ENCODE results near the gene DTYMK. TPM values are rescaled to one million over a fixed set of nuclear protein-coding genes. Genes with fewer than 3 reads are reported as not detected.

DTYMK gene
- total and polyA plus RNA-seq, 2 of the 8 experiments (the other 6 are each of a cell fraction or from before 2014, with no cell fraction given): 58.3 to 69.9 TPM

DNA sequence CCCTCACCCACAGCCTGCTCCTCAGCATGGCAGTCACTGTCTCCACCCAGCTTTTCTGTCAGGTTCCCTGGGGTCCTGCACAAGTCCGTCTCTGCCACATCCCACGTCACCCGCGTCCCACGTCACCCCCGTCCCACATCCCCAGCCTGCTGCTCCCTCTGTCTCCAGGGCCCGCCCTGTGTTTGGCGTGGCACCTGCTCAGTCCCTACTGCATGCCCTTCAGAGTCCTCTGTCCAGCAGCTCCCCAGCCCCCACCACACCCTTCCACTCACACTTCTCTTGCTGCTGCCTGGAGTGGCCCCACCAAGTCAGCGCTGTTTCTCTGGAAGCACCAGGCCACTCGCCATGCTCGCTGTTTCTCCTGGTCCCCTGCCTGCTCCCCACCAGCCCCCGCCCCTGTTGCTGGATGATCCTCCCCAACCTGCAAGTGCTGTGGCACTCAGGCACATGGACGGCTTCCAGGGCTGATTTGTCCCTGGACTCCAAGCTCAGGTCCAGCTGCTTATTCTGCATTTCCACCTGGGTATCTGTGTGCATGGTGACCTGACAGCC is 30.3 kb downstream of the DTYMK start (continued):
- TF ChIP-seq, protein P1, sequence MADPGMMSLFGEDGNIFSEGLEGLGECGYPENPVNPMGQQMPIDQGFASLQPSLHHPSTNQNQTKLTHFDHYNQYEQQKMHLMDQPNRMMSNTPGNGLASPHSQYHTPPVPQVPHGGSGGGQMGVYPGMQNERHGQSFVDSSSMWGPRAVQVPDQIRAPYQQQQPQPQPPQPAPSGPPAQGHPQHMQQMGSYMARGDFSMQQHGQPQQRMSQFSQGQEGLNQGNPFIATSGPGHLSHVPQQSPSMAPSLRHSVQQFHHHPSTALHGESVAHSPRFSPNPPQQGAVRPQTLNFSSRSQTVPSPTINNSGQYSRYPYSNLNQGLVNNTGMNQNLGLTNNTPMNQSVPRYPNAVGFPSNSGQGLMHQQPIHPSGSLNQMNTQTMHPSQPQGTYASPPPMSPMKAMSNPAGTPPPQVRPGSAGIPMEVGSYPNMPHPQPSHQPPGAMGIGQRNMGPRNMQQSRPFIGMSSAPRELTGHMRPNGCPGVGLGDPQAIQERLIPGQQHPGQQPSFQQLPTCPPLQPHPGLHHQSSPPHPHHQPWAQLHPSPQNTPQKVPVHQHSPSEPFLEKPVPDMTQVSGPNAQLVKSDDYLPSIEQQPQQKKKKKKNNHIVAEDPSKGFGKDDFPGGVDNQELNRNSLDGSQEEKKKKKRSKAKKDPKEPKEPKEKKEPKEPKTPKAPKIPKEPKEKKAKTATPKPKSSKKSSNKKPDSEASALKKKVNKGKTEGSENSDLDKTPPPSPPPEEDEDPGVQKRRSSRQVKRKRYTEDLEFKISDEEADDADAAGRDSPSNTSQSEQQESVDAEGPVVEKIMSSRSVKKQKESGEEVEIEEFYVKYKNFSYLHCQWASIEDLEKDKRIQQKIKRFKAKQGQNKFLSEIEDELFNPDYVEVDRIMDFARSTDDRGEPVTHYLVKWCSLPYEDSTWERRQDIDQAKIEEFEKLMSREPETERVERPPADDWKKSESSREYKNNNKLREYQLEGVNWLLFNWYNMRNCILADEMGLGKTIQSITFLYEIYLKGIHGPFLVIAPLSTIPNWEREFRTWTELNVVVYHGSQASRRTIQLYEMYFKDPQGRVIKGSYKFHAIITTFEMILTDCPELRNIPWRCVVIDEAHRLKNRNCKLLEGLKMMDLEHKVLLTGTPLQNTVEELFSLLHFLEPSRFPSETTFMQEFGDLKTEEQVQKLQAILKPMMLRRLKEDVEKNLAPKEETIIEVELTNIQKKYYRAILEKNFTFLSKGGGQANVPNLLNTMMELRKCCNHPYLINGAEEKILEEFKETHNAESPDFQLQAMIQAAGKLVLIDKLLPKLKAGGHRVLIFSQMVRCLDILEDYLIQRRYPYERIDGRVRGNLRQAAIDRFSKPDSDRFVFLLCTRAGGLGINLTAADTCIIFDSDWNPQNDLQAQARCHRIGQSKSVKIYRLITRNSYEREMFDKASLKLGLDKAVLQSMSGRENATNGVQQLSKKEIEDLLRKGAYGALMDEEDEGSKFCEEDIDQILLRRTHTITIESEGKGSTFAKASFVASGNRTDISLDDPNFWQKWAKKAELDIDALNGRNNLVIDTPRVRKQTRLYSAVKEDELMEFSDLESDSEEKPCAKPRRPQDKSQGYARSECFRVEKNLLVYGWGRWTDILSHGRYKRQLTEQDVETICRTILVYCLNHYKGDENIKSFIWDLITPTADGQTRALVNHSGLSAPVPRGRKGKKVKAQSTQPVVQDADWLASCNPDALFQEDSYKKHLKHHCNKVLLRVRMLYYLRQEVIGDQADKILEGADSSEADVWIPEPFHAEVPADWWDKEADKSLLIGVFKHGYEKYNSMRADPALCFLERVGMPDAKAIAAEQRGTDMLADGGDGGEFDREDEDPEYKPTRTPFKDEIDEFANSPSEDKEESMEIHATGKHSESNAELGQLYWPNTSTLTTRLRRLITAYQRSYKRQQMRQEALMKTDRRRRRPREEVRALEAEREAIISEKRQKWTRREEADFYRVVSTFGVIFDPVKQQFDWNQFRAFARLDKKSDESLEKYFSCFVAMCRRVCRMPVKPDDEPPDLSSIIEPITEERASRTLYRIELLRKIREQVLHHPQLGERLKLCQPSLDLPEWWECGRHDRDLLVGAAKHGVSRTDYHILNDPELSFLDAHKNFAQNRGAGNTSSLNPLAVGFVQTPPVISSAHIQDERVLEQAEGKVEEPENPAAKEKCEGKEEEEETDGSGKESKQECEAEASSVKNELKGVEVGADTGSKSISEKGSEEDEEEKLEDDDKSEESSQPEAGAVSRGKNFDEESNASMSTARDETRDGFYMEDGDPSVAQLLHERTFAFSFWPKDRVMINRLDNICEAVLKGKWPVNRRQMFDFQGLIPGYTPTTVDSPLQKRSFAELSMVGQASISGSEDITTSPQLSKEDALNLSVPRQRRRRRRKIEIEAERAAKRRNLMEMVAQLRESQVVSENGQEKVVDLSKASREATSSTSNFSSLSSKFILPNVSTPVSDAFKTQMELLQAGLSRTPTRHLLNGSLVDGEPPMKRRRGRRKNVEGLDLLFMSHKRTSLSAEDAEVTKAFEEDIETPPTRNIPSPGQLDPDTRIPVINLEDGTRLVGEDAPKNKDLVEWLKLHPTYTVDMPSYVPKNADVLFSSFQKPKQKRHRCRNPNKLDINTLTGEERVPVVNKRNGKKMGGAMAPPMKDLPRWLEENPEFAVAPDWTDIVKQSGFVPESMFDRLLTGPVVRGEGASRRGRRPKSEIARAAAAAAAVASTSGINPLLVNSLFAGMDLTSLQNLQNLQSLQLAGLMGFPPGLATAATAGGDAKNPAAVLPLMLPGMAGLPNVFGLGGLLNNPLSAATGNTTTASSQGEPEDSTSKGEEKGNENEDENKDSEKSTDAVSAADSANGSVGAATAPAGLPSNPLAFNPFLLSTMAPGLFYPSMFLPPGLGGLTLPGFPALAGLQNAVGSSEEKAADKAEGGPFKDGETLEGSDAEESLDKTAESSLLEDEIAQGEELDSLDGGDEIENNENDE (IDR thresholded peaks at IDR 0.05; ENCODE audit: insufficient replicate concordance, low read length): no peak
- TF ChIP-seq SIRT6 (IDR thresholded peaks at IDR 0.05; ENCODE audit: low read length) (no peak), RAD21 (IDR thresholded peaks at IDR 0.05 in 1 of 2, conservative IDR thresholded peaks at IDR 0.05 in 1 of 2; ENCODE audit: low read depth in 2 of 2, low read length in 2 of 2) (no peak), CBX5 (IDR thresholded peaks at IDR 0.05; ENCODE audit: low read depth, low read length) (no peak), JUND (IDR thresholded peaks at IDR 0.05; ENCODE audit: low read length) (no peak), TAF1 (IDR thresholded peaks at IDR 0.05; ENCODE audit: low read depth, low read length) (no peak), CREB1 (IDR thresholded peaks at IDR 0.05) (no peak), FOSL1 (IDR thresholded peaks at IDR 0.05; ENCODE audit: insufficient read depth, low read depth, low read length) (no peak)
